ENCODE measurements around the gene ITGB1. TPM values are rescaled to one million over a fixed set of nuclear protein-coding genes. Genes with fewer than 3 reads are reported as not detected.

Gene ITGB1
- total RNA-seq, 4 donors from 2014 or later: 167 to 261 (median 218) TPM

DNA sequence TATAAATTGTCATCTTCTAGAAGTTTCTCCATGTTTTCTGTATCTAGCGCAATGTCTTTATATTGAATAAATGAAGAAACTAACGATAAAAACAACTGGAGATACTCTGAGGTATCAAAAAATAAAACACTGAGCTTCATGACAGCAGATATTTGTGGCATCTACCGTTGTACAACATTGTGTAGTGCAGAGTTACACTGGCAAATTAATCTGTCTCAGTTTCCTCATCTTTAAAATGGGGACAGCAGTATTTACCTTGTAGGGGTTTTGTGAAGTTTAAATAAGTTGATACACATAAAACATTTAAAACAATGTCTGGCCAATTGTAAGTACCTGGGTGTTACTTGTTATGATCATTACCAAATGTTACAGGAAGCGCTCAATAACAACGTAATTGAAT is 10.4 kb downstream of the ITGB1 start:
- Histone ChIP-seq H3K9me3 (no peaks in the 10 kb centered on the region), H3K27me3 (no peaks in the 10 kb centered on the region), H3K27ac (no peak overlapping the region), H3K4me1 (peaks cover 85% of the 10 kb centered on the region), H3K36me3 (no peaks in the 10 kb centered on the region), H3K4me3 (no peak overlapping the region)
- no peak for DNase-seq (ENCODE audit: low spot score in 2 of 2)
- 74% methylated on average over 5 of the region's 5 CpGs for WGBS
- TF ChIP-seq, protein P1, sequence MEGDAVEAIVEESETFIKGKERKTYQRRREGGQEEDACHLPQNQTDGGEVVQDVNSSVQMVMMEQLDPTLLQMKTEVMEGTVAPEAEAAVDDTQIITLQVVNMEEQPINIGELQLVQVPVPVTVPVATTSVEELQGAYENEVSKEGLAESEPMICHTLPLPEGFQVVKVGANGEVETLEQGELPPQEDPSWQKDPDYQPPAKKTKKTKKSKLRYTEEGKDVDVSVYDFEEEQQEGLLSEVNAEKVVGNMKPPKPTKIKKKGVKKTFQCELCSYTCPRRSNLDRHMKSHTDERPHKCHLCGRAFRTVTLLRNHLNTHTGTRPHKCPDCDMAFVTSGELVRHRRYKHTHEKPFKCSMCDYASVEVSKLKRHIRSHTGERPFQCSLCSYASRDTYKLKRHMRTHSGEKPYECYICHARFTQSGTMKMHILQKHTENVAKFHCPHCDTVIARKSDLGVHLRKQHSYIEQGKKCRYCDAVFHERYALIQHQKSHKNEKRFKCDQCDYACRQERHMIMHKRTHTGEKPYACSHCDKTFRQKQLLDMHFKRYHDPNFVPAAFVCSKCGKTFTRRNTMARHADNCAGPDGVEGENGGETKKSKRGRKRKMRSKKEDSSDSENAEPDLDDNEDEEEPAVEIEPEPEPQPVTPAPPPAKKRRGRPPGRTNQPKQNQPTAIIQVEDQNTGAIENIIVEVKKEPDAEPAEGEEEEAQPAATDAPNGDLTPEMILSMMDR (IDR thresholded peaks at IDR 0.05): no peak
- TF ChIP-seq POLR2AphosphoS5 (IDR thresholded peaks at IDR 0.05): no peak
- TF ChIP-seq EP300 (IDR thresholded peaks at IDR 0.05): no peak
- TF ChIP-seq POLR2A (IDR thresholded peaks at IDR 0.05): no peak

DNA sequence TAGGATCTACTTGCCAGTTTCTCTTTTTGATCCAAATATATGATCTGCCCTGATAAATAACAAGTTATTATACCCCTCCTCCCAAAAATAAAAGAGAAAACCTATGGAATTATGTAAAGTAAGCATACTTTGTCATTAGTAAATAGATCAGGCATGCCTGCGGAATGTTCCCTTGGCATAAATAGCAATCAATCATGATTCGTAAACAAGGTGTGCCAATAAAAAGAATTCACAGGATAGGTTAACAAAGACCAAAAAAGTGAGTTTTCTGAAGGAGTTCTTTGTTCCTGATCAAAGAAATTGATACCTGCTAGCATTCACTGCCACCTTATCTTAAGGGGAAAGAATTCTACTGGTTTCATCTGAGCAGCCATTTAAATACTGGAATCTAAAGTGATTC is 11.9 kb downstream of the ITGB1 start:
- DNase-seq (ENCODE audit: low spot score in 2 of 2): no peak
- WGBS: 53% methylated on average over 2 of the region's 2 CpGs
- Histone ChIP-seq H3K4me3 (no peak overlapping the region), H3K27me3 (no peaks in the 10 kb centered on the region), H3K36me3 (no peaks in the 10 kb centered on the region), H3K4me1 (peaks cover 87% of the 10 kb centered on the region), H3K9me3 (no peaks in the 10 kb centered on the region), H3K27ac (no peak overlapping the region)
- TF ChIP-seq, protein P1 (IDR thresholded peaks at IDR 0.05): no peak
- TF ChIP-seq POLR2AphosphoS5 (IDR thresholded peaks at IDR 0.05): no peak
- no peak for TF ChIP-seq POLR2A (IDR thresholded peaks at IDR 0.05)
- TF ChIP-seq EP300 (IDR thresholded peaks at IDR 0.05): no peak

DNA sequence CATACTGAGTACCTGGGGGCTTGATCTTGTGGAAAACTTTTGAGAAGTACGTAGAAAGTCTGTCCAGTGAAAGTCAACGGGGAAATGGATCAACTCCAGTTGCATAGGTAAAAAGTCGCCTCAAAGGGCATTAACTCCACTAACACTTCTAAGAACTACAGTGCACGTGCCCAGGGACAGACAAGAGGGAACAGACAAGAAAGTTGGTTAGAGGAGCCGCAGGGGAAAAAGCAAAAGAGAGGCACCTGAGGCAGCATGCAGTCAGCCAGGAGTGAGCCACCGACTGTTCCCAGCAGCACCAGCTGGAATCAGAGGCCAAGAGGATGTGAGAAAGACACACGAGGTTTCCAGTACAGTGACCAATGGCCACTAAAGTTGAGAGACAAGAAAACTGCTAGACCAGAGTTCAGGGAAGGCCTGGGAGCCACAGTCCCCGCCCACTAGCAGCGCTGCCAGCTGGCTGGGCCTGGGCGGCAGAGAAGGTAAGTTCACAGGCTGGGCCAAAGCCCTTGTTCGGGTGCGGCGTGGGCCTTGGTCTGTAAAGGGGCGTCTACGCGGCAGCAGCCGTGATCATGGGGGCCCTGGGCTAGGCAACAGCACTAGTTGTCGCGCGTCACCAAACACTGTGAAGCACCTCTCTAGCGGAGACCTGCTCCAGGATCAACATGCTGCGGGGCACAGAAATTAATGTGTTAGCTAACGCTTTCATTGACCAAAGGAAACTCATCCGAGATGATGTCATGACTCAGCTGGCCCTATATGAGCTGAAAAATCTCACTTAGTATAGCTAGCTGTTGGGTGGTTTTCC is 14.0 kb downstream of the ITGB1 start:
- no peak for TF ChIP-seq POLR2A (IDR thresholded peaks at IDR 0.05)
- TF ChIP-seq POLR2AphosphoS5 (IDR thresholded peaks at IDR 0.05): no peak
- no peak for TF ChIP-seq EP300 (IDR thresholded peaks at IDR 0.05)
- H3K27ac ChIP-seq: no peak overlapping the region
- H3K4me3 ChIP-seq: no peak overlapping the region
- H3K36me3 ChIP-seq: no peaks in the 10 kb centered on the region
- no peaks in the 10 kb centered on the region for H3K9me3 ChIP-seq
- peaks cover 89% of the 10 kb centered on the region for H3K4me1 ChIP-seq
- peak in 1 of 2 donors; percentile 63 for DNase-seq (ENCODE audit: low spot score in 2 of 2)
- no peaks in the 10 kb centered on the region for H3K27me3 ChIP-seq
- WGBS: 64% methylated on average over 24 of the region's 24 CpGs

DNA sequence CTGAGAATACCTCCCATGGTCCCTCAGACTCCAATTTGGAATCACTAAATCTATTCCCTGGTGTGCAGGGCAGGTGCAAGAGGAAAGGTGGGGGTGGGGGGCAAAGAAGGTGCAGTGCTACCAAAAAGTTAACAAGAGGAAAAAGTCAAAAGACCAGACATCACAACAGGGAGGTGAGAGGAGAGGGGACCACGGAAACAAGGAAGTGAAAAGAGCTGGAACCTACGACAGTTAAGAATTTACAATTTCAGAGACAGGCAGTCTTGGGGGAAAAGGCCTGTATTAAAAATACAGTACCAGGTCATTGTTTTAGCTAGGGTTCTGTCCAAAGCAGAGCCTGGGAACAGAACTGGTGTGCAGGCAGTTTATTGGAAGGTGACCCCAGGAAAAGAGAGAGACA is 14.6 kb downstream of the ITGB1 start:
- Histone ChIP-seq H3K27ac (no peak overlapping the region), H3K36me3 (no peaks in the 10 kb centered on the region), H3K27me3 (no peaks in the 10 kb centered on the region), H3K9me3 (no peaks in the 10 kb centered on the region), H3K4me1 (peaks cover 89% of the 10 kb centered on the region), H3K4me3 (no peak overlapping the region)
- WGBS: 53% methylated on average over 2 of the region's 2 CpGs
- DNase-seq (ENCODE audit: low spot score in 2 of 2): no peak
- TF ChIP-seq POLR2A (IDR thresholded peaks at IDR 0.05) (no peak), POLR2AphosphoS5 (IDR thresholded peaks at IDR 0.05) (no peak), EP300 (IDR thresholded peaks at IDR 0.05) (no peak)
- TF ChIP-seq, protein P1 (IDR thresholded peaks at IDR 0.05): no peak

DNA sequence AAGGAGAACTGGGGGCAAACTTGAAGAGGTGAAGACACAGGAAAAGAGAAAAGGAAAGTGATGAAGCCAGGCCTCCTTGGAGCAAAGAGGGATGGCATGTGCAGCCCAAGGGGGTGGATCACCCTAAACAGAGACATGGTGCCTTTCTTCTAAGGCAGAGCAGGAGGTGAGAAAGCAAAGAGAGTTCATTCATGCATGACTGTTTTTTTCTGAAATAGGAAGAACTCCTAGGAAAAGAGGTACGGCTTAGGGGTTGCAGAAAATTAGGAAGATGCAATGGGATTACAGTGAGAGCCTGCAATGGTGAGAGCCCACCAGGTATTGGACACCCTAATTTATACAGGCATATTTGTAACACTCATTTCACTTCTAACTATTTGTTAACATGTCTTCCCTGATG is 15.9 kb downstream of the ITGB1 start:
- 90% methylated on average over 1 of the region's 1 CpG for WGBS
- no peaks in the 10 kb centered on the region for H3K36me3 ChIP-seq
- no peak overlapping the region for H3K4me3 ChIP-seq
- no peak overlapping the region for H3K27ac ChIP-seq
- H3K9me3 ChIP-seq: no peaks in the 10 kb centered on the region
- no peak for DNase-seq (ENCODE audit: low spot score in 2 of 2)
- no peaks in the 10 kb centered on the region for H3K27me3 ChIP-seq
- H3K4me1 ChIP-seq: peaks cover 93% of the 10 kb centered on the region
- TF ChIP-seq EP300 (IDR thresholded peaks at IDR 0.05): no peak
- TF ChIP-seq, protein P1 (IDR thresholded peaks at IDR 0.05): no peak
- TF ChIP-seq POLR2AphosphoS5 (IDR thresholded peaks at IDR 0.05): no peak
- TF ChIP-seq POLR2A (IDR thresholded peaks at IDR 0.05): no peak

All from suprapubic skin (tissue), 4 donors.